ENCODE data around the gene CCDC179.

- TF ChIP-seq FOXM1 (IDR thresholded peaks at IDR 0.05; ENCODE audit: borderline replicate concordance, low read depth) (no peak), RAD21 (IDR thresholded peaks at IDR 0.05; ENCODE audit: low read depth) (no peak), REST (IDR thresholded peaks at IDR 0.05; ENCODE audit: low read depth) (no peak), EP300 (IDR thresholded peaks at IDR 0.05; ENCODE audit: borderline replicate concordance) (no peak), MAX (IDR thresholded peaks at IDR 0.05) (no peak), TAF1 (IDR thresholded peaks at IDR 0.05; ENCODE audit: low read depth) (no peak), NFIC (IDR thresholded peaks at IDR 0.05) (no peak), TCF12 (IDR thresholded peaks at IDR 0.05; ENCODE audit: low read depth) (no peak), TEAD4 (IDR thresholded peaks at IDR 0.05) (no peak), CREB1 (IDR thresholded peaks at IDR 0.05; ENCODE audit: low read depth) (no peak)
These were observed 51.6 kb downstream of the CCDC179 start for GRCh38 chr11:22808571-22809197.

All from Ishikawa (cell line).